H1 (cell line): Measurements from ENCODE around the gene ZRANB2. TPM values are rescaled to one million over a fixed set of nuclear protein-coding genes. Genes with fewer than 3 reads are reported as not detected.

Experiments
- CTCF ChIP-seq, 3 experiments: IDR thresholded peaks; 1 replicate in 2 of 3; 2 replicates in 1 of 3; pipeline versions ENCODE4 v1.5.1 to v1.6.1; 2011; ENCODE audit warnings: low read length in 3 of 3, mild to moderate bottlenecking in 3 of 3, inconsistent platforms in 2 of 3, low read depth in 1 of 3, moderate library complexity in 1 of 3; ENCODE audit not compliant: insufficient read depth in 1 of 3; ENCODE audit errors: control extremely low read depth in 1 of 3
- KDM5A ChIP-seq: fragments of 200-600 bp; IDR thresholded peaks from 2 replicates; pipeline ENCODE4 v1.7.1; 2012; ENCODE audit warnings: mild to moderate bottlenecking, low read length, inconsistent platforms, mixed read lengths
- polyA plus RNA-seq, 7 experiments: library from polyadenylated mRNA; depleted of rRNA in 3 of 7; stranded (reverse) in 5 of 7; unstranded in 2 of 7; fragments of >200 nt in 5 of 7; fragments of 200-250 nt in 2 of 7; gene quantifications; 1 replicate in 5 of 7; 2 replicates in 1 of 7; 4 replicates in 1 of 7; pipeline versions ENCODE4 v1.2.1 to v1.2.3, GENCODE V29; 2011 to 2013; ENCODE audit warnings: missing spikeins in 2 of 7, mixed read lengths in 2 of 7
- total RNA-seq: library from RNA; stranded (reverse); fragmentation: NEBNext Ultra II Directional; extraction: Animal tissue kit (Norgen Biotek cat#: 25700); gene quantifications from 2 replicates; pipeline ENCODE4 v1.2.1, GENCODE V29; 2021
- TF ChIP-seq, protein P1 (sequence below): IDR thresholded peaks from 2 replicates; pipeline ENCODE4 v1.6.1; 2011; ENCODE audit warnings: low read depth, mild to moderate bottlenecking, low read length; ENCODE audit not compliant: insufficient read depth

ZRANB2 gene
- total and polyA plus RNA-seq, 2 of the 8 experiments (the other 6 are each of a cell fraction or from before 2014, with no cell fraction given) = 35.8 to 103 TPM

DNA sequence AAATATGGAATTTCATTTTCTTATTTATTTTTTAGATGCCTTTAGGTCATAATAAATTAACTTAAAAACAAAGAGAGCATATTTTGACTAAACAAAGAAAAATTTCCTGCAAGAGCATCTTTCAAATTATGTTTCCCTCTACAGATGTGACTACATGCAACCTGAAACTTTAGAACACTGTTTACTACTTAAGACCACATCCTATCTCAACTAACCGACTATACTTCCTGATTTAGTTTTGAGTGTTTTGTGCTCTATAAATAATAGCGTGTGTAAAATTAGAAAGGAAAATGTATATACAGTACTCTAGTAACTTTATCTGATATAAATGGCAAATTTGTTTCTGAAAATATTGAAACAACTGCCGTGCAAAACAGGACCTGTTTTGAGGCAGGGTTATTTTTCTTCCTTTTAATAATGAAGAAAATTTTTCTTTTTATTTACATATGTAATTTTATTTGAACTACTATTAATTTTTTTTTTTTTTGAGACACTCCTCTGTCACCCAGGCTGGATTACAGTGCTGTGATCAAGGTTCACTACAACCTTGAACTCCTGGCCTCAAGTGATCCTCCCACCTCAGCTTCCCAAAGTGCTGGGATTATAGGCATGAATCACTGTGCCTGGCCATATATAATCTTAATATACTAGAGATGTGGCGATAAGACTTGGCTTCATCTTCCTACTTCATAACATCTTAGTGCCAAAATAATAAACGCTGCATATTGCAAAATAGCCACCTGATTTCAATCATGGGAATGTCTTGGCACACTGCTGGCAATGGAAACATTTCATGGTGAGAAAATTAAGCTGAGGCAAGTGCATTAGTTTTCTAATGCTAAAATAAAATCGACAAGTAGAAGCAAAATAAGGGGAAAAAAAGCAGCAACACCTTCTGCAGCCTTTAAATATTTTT, 12.3 kb downstream of the ZRANB2 start (continued):
- TF ChIP-seq, protein P1, sequence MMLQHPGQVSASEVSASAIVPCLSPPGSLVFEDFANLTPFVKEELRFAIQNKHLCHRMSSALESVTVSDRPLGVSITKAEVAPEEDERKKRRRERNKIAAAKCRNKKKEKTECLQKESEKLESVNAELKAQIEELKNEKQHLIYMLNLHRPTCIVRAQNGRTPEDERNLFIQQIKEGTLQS = no peak
- TF ChIP-seq KDM5A (no peak), CTCF (IDR thresholded peaks at IDR 0.05; ENCODE audit: control extremely low read depth in 1 of 3, insufficient read depth in 1 of 3, low read depth in 1 of 3, low read length in 3 of 3) (no peak)
